Measurements from ENCODE around the gene KNDC1.
"Not testable (repeated sequence)": the region's sequence is repeated elsewhere in the genome, so short reads cannot be mapped to it uniquely, and the experiment has no call there.

The KNDC1 gene

DNA sequence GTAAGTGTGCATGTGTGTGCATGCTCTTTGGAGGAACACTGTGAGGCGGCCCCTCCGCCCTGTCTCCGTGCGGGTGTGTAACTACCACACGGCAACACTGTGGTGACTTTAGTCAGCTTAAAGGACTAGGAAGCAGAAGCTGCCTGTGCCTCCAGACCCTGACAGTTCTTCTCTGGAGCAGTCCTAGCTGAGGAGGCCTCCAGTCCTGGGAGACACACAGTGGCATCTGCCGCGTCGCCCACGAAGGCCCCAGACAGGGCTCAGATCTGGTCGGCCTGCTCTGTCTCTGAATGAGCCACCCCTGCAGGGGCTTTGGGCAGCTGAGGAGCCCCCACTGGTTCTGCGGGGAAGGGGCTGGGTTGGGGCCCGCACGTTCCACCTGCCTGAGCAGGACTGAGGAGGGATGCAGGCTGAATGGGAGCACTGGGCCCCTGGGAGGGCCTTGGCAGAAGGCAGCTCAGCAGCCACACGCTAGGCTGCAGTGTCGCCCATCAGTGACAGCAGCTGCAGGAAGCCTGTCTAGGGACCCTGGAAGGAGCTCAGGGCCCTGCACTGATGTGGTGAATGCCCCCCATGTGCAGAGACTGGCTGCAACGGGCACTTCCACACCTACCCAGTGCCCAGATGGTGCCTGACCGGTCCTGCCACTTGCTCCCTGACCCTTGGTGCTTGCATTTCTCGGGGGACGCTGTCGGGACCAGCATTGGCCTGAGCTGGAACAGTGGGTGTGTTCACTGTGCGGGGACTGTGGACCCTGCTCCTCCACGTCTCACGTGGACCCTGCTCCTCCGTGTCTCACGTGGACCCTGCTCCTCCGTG is 27.3 kb upstream of the KNDC1 start:
- H3K27ac ChIP-seq, result no peak overlapping the region
- ChIA-PET CTCF (interaction anchor here (0.6 kb wide), 1 partner anchor 990 kb away, joined by 4 read pairs; no protein-coding TSS in a partner anchor), POLR2A (ENCODE audit: low non-redundant PET) (no interaction called here)
- DNase-seq (ENCODE audit: low spot score), result no peak
- TF ChIP-seq, protein P1, sequence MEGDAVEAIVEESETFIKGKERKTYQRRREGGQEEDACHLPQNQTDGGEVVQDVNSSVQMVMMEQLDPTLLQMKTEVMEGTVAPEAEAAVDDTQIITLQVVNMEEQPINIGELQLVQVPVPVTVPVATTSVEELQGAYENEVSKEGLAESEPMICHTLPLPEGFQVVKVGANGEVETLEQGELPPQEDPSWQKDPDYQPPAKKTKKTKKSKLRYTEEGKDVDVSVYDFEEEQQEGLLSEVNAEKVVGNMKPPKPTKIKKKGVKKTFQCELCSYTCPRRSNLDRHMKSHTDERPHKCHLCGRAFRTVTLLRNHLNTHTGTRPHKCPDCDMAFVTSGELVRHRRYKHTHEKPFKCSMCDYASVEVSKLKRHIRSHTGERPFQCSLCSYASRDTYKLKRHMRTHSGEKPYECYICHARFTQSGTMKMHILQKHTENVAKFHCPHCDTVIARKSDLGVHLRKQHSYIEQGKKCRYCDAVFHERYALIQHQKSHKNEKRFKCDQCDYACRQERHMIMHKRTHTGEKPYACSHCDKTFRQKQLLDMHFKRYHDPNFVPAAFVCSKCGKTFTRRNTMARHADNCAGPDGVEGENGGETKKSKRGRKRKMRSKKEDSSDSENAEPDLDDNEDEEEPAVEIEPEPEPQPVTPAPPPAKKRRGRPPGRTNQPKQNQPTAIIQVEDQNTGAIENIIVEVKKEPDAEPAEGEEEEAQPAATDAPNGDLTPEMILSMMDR (conservative IDR thresholded peaks at IDR 0.05; ENCODE audit: low read depth), result no peak

DNA sequence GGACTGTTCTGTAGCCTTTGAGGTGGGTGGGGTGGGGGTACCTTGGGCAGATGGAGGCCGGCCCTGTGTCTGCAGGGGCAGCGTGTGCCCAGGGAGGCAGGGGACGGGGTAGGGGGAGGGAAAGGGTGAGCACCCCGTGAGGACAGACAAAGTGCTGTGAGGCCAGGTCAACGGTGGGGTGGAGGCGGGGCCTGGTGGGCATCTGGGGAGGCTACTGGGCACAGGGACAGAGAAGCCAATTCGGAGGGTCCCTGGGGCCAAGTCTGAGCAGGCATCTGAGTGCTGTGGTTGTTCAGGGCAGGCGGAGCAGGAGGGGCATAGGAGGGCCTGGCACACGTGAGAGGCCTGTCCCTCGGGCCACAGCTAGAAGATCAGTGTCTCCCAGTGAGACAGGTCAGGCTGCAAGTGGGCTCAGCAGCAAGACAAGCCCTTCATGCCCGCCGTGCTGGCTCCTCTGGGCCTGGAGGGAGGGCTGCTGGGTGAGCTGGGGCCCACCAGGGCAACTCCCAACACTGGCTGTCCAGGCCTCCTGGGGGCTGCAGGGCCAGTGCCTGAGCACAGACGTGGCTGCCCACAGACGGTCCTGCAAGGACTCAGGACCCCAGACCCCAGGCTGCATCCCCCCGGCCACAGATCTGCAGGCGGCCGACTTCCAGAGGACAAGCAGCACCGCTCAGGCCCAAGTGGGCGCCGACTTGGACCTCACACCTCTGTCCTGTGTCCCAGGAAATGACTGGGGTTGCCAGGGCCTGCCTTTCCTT is 26.4 kb upstream of the KNDC1 start:
- CTCF ChIA-PET, result interaction anchor here (0.6 kb wide), 2 partner anchors 10 to 991 kb away, joined by 3 to 4 read pairs; no protein-coding TSS in a partner anchor
- TF ChIP-seq, protein P1 (conservative IDR thresholded peaks at IDR 0.05; ENCODE audit: low read depth), result no peak
- POLR2A ChIA-PET (ENCODE audit: low non-redundant PET), result no interaction called here
- no peak overlapping the region for H3K27ac ChIP-seq
- DNase-seq (ENCODE audit: low spot score), result no peak

DNA sequence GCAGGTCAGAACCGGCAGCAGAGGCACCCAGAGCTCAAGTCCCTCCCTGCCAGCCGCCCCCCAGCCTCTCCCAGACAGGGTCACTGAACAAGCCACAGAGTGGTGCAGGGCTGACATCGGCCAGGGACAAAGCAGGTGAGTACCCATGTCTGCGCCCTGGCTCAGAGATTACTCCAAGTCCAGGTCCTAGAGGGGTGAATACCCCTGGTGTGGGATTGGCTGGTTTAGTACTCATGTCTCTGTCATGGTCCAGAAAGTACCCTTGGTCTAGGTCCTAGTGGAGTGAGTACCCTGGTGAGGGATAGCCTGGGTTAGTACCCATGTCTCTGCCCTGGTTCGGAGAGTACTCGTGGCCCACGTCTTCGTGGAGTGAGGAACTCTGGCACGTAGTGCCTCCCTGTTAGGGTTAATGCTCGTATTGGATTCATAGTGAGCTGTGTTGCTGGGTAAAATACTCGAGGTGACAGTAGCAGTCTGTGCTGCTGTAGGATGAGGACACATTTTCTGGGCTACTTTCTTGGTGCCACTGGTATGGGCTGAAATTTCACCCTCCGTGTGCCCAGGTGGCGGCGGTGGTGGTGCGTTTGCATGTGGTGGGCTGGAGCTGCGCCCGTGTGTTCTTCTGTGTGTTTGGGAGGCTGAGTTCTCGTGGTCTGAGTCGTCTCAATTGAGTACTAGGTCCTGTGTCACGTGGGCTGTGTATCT is 25.5 kb upstream of the KNDC1 start:
- no peak for DNase-seq (ENCODE audit: low spot score)
- POLR2A ChIA-PET (ENCODE audit: low non-redundant PET), result no interaction called here
- CTCF ChIA-PET, result interaction anchor here (0.6 kb wide), 1 partner anchor 9 kb away, joined by 3 read pairs; no protein-coding TSS in a partner anchor
- TF ChIP-seq, protein P1 (conservative IDR thresholded peaks at IDR 0.05; ENCODE audit: low read depth), result no peak
- H3K27ac ChIP-seq, result no peak overlapping the region

DNA sequence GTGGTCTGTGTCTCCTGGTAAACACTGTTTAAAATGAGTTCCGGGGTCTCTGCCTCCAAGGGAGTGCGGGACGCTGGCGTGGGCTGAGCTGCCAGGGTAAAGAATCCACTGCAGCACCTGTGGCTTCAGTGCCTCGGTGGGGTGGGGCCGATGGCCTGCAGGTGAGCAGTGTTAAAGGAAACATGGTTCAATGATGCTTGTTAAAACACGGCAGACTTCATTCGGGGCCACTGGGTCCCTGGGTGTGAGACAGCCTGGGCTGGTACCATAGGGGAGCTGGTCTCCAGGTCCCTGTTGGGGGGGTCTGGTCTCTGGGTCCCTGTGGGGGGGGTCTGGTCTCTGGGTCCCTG is 24.9 kb upstream of the KNDC1 start:
- ChIA-PET POLR2A (ENCODE audit: low non-redundant PET) (no interaction called here), CTCF (no interaction called here)
- TF ChIP-seq, protein P1 (conservative IDR thresholded peaks at IDR 0.05; ENCODE audit: low read depth), result no peak
- H3K27ac ChIP-seq, result no peak overlapping the region
- DNase-seq (ENCODE audit: low spot score), result no peak

DNA sequence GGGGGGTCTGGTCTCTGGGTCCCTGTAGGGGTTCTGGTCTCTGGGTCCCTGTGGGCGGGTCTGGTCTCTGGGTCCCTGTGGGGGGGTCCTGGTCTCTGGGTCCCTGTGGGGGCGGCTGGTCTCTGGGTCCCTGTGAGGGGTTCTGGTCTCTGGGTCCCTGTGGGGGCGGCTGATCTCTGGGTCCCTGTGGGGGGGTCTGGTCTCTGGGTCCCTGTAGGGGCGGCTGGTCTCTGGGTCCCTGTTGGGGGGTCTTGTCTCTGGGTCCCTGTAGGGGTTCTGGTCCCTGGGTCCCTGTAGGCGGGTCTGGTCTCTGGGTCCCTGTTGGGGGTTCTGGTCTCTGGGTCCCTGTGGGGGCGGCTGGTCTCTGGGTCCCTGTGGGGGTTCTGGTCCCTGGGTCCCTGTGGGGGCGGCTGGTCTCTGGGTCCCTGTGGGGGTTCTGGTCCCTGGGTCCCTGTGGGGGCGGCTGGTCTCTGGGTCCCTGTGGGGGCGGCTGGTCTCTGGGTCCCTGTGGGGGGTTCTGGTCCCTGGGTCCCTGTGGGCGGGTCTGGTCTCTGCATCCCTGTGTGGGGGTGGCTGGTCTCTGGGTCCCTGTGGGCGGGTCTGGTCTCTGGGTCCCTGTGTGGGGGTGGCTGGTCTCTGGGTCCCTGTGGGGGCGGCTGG is 22.4 kb upstream of the KNDC1 start:
- DNase-seq (ENCODE audit: low spot score); POLR2A ChIA-PET (ENCODE audit: low non-redundant PET); CTCF ChIA-PET; H3K27ac ChIP-seq: not testable (repeated sequence)

DNA sequence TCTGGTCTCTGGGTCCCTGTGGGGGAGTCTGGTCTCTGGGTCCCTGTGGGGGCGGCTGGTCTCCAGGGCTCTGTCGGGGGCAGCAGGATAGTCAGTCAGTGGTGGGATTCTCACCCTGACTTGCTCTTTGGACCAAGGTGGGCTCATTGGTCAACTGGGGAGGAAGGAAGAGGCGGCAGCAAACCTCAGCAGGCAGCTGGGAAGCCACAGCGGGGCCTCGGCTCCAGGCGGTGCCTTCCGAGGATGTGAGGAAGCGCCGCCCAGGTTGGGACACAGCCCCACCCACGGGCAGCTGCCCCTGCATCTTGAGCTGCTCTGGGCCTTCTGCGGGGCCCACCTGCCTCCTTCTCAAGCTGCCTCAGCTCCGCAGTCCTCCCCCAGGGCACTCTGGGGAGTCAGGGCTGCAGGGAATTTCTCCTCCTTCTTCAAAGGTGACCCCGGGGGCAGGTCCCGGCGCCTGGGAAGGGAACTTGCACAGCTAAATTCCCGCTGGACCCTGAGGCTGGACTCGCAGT is 20.4 kb upstream of the KNDC1 start:
- no peak overlapping the region for H3K27ac ChIP-seq
- no peak for DNase-seq (ENCODE audit: low spot score)
- ChIA-PET CTCF (interaction anchor here (1.4 kb wide), 1 partner anchor 87 kb away, joined by 8 read pairs; no protein-coding TSS in a partner anchor), POLR2A (ENCODE audit: low non-redundant PET) (no interaction called here)
- TF ChIP-seq, protein P1 (conservative IDR thresholded peaks at IDR 0.05; ENCODE audit: low read depth), result no peak
